ENCODE results near the gene TMX1. TPM values are rescaled to one million over a fixed set of nuclear protein-coding genes. Genes with fewer than 3 reads are reported as not detected.

TMX1 gene
- total RNA-seq, 1 experiment from 2014 or later: 46.2 TPM

DNA sequence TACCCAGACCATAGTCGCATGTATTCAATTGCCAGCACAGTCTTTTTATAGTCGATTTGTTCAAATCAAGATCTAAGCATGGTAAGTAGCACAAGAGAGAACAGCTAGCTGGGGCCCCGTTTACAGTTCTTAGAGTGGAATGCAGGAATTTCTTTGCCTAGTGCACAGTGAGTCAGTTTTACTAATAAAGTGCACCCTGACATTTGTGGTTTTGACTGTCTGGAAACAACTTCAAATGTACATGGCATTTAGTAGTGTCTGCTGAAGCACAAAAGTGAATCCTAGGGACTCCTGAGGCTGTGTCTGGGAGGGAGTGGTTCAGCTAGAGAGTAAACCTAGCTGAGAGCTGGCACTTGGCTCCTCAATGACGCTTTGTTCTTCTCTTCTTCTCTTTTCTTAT is 64.9 kb downstream of the TMX1 start:
- Histone ChIP-seq H3K27ac (ENCODE audit: low read depth, low read length) (no peak overlapping the region), H3K27me3 (ENCODE audit: insufficient read depth, low read length) (no peaks in the 10 kb centered on the region), H3K36me3 (ENCODE audit: control insufficient read depth in 1 of 2, insufficient read depth in 2 of 2, low read length in 2 of 2) (no peaks in the 10 kb centered on the region), H3K4me2 (ENCODE audit: low read length) (no peak overlapping the region), H3K9me2 (ENCODE audit: insufficient read depth) (no peaks in the 10 kb centered on the region), H3K9ac (ENCODE audit: low read length) (no peak overlapping the region), H4K20me1 (ENCODE audit: insufficient read depth) (no peaks in the 10 kb centered on the region), H3K4me3 (replicated peaks in 1 of 2; ENCODE audit: low read depth in 1 of 2, low read length in 2 of 2) (no peak overlapping the region), H2AFZ (ENCODE audit: low read depth, low read length, poor library complexity, severe bottlenecking) (no peak overlapping the region), H3K79me2 (ENCODE audit: insufficient read depth, low read length) (no peaks in the 10 kb centered on the region), H3K9me3 (ENCODE audit: control insufficient read depth in 1 of 2, insufficient read depth in 1 of 2, low read depth in 1 of 2, low read length in 2 of 2) (no peaks in the 10 kb centered on the region), H3K4me1 (ENCODE audit: control insufficient read depth in 1 of 2, insufficient read depth in 2 of 2, low read length in 2 of 2) (peaks cover 0 to 6% of the 10 kb centered on the region in 2 experiments; a peak in 2 of 4 replicates)
- no peak for DNase-seq (ENCODE audit: low read depth, low spot score)
- POLR2A ChIA-PET: no interaction called here
- no TSS peak for BruUV-seq (replicated peaks)
- peak; percentile 32; the same call in 1 of the 2 replicates for ATAC-seq
- intact Hi-C loops (cut with micrococcal nuclease): no loop called here
- RAD21 ChIA-PET (ENCODE audit: low non-redundant PET in 1 of 2, low total read pairs in 2 of 2, uncharacterized antibody in 2 of 2, unreplicated experiment in 2 of 2): no interaction called here
- CTCF ChIA-PET: no interaction called here
- no peak for TF ChIP-seq JUND (IDR thresholded peaks at IDR 0.05)
- TF ChIP-seq TCF7L2 (IDR thresholded peaks at IDR 0.05; ENCODE audit: borderline replicate concordance, extremely low read depth, insufficient read depth, insufficient read length): no peak
- no peak for TF ChIP-seq POLR2AphosphoS5 (IDR thresholded peaks at IDR 0.05; ENCODE audit: low read depth, low read length)
- TF ChIP-seq EGR1 (IDR thresholded peaks at IDR 0.05; ENCODE audit: low read depth): no peak
- TF ChIP-seq, protein P1, sequence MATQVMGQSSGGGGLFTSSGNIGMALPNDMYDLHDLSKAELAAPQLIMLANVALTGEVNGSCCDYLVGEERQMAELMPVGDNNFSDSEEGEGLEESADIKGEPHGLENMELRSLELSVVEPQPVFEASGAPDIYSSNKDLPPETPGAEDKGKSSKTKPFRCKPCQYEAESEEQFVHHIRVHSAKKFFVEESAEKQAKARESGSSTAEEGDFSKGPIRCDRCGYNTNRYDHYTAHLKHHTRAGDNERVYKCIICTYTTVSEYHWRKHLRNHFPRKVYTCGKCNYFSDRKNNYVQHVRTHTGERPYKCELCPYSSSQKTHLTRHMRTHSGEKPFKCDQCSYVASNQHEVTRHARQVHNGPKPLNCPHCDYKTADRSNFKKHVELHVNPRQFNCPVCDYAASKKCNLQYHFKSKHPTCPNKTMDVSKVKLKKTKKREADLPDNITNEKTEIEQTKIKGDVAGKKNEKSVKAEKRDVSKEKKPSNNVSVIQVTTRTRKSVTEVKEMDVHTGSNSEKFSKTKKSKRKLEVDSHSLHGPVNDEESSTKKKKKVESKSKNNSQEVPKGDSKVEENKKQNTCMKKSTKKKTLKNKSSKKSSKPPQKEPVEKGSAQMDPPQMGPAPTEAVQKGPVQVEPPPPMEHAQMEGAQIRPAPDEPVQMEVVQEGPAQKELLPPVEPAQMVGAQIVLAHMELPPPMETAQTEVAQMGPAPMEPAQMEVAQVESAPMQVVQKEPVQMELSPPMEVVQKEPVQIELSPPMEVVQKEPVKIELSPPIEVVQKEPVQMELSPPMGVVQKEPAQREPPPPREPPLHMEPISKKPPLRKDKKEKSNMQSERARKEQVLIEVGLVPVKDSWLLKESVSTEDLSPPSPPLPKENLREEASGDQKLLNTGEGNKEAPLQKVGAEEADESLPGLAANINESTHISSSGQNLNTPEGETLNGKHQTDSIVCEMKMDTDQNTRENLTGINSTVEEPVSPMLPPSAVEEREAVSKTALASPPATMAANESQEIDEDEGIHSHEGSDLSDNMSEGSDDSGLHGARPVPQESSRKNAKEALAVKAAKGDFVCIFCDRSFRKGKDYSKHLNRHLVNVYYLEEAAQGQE (IDR thresholded peaks at IDR 0.05; ENCODE audit: low read depth): no peak
- TF ChIP-seq RAD21 (IDR thresholded peaks at IDR 0.05; ENCODE audit: low read depth): no peak
- TF ChIP-seq, protein P2, sequence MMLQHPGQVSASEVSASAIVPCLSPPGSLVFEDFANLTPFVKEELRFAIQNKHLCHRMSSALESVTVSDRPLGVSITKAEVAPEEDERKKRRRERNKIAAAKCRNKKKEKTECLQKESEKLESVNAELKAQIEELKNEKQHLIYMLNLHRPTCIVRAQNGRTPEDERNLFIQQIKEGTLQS (IDR thresholded peaks at IDR 0.05): no peak
- no peak for TF ChIP-seq ZNF274 (IDR thresholded peaks at IDR 0.05; ENCODE audit: low read depth, low read length)
- TF ChIP-seq, protein P3, sequence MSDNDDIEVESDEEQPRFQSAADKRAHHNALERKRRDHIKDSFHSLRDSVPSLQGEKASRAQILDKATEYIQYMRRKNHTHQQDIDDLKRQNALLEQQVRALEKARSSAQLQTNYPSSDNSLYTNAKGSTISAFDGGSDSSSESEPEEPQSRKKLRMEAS (IDR thresholded peaks at IDR 0.05): no peak
- TF ChIP-seq SP1 (IDR thresholded peaks at IDR 0.05; ENCODE audit: low read depth): no peak
- TF ChIP-seq EZH2phosphoT487 (IDR thresholded peaks at IDR 0.05; ENCODE audit: borderline replicate concordance): no peak
